ENCODE data around the gene COX10.

DNA sequence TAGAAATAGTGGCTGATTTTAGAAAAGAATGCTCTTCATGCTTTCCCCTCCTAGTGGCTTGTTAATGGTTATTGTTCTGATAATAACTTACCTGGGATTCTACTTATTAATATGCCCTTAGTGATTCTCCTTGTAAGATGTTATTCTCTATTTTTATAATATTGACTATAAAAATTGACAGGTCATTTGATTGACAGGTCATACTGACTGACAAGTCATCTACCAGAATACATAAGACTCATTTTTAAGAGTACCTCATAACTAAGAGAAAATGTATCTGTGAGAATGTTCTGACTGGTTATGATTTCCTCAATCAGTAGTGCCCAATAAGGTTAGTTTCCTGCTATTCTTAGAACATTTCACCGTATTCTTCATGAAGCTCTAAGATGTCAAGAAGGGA is 8.6 kb upstream of the COX10 start:
- TF ChIP-seq POLR2A (IDR thresholded peaks at IDR 0.05) (no peak), POLR2AphosphoS5 (IDR thresholded peaks at IDR 0.05) (no peak)
- TF ChIP-seq, protein P1, sequence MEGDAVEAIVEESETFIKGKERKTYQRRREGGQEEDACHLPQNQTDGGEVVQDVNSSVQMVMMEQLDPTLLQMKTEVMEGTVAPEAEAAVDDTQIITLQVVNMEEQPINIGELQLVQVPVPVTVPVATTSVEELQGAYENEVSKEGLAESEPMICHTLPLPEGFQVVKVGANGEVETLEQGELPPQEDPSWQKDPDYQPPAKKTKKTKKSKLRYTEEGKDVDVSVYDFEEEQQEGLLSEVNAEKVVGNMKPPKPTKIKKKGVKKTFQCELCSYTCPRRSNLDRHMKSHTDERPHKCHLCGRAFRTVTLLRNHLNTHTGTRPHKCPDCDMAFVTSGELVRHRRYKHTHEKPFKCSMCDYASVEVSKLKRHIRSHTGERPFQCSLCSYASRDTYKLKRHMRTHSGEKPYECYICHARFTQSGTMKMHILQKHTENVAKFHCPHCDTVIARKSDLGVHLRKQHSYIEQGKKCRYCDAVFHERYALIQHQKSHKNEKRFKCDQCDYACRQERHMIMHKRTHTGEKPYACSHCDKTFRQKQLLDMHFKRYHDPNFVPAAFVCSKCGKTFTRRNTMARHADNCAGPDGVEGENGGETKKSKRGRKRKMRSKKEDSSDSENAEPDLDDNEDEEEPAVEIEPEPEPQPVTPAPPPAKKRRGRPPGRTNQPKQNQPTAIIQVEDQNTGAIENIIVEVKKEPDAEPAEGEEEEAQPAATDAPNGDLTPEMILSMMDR (IDR thresholded peaks at IDR 0.05 in 8 of 11, conservative IDR thresholded peaks at IDR 0.05 in 3 of 11): no peak

Data from spleen (tissue), 7 donors.